ENCODE data around the gene BCAS3. TPM values are rescaled to one million over a fixed set of nuclear protein-coding genes. Genes with fewer than 3 reads are reported as not detected.

The BCAS3 gene
- polyA plus RNA-seq, 6 donors from 2014 or later, result 22.0 to 38.9 (median 24.5) TPM

DNA sequence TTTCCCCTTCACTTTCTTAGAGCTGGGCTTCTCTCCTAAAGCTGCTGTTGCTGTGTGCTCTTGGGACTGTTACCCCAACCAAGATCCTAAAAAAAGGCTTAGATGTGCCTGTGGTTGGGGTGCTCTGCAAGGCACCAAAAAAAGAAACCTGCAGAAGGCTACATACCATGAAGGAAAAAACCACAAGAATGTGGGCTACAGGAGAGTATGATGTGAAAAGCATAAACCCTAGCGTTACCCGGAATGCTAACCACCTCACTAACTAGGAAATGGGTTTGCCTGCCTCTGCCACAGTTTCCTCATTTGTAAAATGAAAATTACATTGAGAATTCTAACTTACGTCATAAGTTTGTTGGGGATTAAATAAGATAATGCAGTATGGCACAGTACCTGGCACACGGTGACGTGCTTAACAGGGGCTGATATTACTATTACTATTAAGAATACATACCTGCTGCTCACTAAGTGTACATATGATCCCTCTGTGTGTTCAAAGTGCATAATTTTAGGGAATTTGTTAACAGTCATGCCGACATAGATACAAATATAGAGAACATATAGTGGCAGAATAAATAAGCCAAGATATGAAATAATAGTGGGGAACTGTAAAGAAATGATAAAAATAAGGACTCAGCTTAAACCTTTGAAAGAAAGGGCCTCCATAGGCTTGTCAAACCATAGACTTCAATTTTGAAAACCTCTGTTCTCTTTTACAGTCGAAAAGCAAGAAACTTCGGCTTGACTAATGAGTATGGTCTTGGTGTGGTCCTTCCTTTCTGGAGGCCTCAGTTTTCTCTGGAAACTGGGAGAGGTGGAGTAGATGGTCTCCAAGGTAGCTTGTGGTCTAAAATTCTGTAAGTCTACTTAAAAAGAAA lies 544.2 kb downstream of the BCAS3 start:
- DNase-seq, result peak; percentile 6
- Mint-ChIP-seq H3K36me3 (peaks cover 0 to 7% of the 10 kb centered on the region in 2 donors), H3K27me3 (no peaks in the 10 kb centered on the region), H3K4me3 (peak overlapping the region in 2 of 8 donors; percentile 18 to 38), H3K27ac (peak overlapping the region in 2 of 6 donors; percentile 10 to 41), H3K9me3 (no peaks in the 10 kb centered on the region), H3K4me1 (peaks cover 19 to 36% (median 29%) of the 10 kb centered on the region in 3 donors)
- ATAC-seq (ENCODE audit: low read depth in 2 of 2), result peak; percentile 51 to 72

DNA sequence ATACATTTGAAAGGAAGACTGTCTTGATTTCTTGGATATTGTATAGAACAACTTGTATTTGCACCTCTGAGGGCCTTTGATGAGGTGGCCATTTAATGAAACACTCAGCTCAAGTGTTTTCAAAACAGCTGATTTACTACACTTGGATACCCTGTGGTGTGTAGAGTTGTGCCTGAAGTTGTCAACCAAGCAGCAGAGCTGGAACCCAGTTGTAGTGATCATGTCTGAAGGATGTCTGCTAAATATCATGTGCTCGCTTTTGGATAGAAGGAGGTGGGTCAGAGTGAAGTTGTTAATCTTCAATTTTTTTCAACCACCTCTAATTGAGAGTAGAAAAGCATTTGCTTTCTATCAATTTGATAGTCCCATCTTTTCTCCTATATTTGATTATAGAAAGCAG lies 546.1 kb downstream of the BCAS3 start:
- DNase-seq (no peak), ATAC-seq (ENCODE audit: low read depth in 2 of 2) (no peak)
- Mint-ChIP-seq H3K4me3 (no peak overlapping the region), H3K4me1 (peaks cover 19 to 29% (median 25%) of the 10 kb centered on the region in 3 donors), H3K36me3 (peaks cover 0 to 7% of the 10 kb centered on the region in 2 donors), H3K9me3 (no peaks in the 10 kb centered on the region), H3K27me3 (no peaks in the 10 kb centered on the region), H3K27ac (peak overlapping the region in 1 of 6 donors; percentile 70)

DNA sequence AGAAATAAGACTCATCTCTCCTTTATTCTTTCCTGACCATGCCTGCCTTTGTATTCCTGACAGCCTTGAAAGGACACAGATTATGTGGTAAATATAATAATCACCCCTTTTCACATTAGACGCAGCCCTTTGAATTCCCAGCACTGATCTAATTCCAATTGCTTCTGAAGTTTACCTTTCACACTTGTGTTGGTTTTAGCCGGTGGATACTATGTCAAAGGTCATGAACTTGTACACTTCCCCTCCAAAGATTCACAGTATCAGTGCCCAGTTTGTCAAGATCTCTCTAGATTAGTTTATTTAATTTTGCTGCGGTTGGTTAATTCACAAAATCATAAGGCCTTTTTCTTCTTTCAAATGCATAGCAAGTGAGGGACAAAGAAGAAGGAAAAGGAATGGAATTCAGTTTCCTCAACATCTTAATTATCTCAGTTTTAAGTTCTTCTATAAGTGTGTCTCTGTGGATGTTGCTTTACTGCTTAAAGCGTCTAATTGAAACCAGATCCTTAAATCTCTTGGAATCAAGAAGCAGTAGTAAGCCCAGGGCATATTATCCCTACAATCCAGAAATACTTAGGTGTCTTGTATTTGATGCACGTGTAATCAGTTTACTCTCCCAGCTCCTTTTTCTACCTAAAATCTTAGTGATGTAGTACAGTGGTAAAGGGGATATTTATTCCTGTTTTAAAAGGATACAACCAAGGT lies 547.7 kb downstream of the BCAS3 start:
- Mint-ChIP-seq H3K4me1 (peaks cover 19 to 25% (median 24%) of the 10 kb centered on the region in 3 donors), H3K9me3 (no peaks in the 10 kb centered on the region), H3K36me3 (peaks cover 0 to 7% of the 10 kb centered on the region in 2 donors), H3K4me3 (no peak overlapping the region), H3K27me3 (no peaks in the 10 kb centered on the region), H3K27ac (peak overlapping the region in 1 of 6 donors; percentile 64)
- DNase-seq (no peak), ATAC-seq (ENCODE audit: low read depth in 2 of 2) (no peak)

DNA sequence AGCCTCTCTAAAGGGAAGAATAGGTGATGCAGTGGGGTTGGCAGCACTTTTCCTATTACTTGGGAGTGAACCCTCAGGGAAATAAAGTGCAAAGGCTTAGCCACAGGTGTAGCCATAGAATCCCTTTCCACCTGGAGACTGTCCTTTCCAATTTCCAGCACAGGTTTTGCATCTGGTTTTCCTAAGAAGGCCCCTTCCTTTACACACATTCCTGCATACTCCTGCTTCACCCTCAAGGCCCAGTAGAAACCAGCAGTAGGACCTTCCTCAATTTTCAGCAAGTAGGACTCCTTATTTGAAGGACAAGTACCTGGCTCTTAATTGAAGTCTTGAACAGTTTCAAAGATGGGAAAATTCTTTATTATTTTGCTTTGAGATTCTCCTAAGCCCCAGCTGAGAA lies 550.2 kb downstream of the BCAS3 start:
- Mint-ChIP-seq H3K36me3 (peaks cover 0 to 7% of the 10 kb centered on the region in 2 donors), H3K4me3 (no peak overlapping the region), H3K9me3 (no peaks in the 10 kb centered on the region), H3K27me3 (no peaks in the 10 kb centered on the region), H3K27ac (peak overlapping the region in 1 of 6 donors; percentile 60), H3K4me1 (peaks cover 0 to 4% (median 3%) of the 10 kb centered on the region in 3 donors)
- DNase-seq, result no peak
- ATAC-seq (ENCODE audit: low read depth in 2 of 2), result no peak

DNA sequence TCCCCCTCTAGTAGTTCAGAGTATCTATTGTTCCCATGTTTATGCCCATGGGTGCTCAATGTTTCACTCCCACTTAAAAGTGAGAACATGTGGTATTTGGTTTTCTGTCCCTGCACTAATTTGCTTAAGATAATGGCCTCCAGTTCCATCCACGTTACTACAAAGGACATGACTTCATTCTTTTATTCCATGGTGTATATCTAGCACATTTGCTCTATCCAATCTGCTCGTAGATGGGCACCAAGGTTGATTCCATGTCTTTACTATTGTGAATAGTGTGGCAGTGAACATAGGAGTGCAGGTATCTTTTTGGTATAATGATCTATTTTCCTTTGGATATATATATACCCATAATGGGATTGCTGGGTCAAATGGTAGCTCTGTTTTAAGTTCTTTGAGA lies 552.8 kb downstream of the BCAS3 start:
- DNase-seq, result no peak
- Mint-ChIP-seq H3K4me3 (no peak overlapping the region), H3K27me3 (no peaks in the 10 kb centered on the region), H3K27ac (no peak overlapping the region), H3K4me1 (peaks cover 0 to 7% (median 4%) of the 10 kb centered on the region in 3 donors), H3K36me3 (peaks cover 0 to 2% of the 10 kb centered on the region in 2 donors), H3K9me3 (no peaks in the 10 kb centered on the region)
- no peak for ATAC-seq (ENCODE audit: low read depth in 2 of 2)

DNA sequence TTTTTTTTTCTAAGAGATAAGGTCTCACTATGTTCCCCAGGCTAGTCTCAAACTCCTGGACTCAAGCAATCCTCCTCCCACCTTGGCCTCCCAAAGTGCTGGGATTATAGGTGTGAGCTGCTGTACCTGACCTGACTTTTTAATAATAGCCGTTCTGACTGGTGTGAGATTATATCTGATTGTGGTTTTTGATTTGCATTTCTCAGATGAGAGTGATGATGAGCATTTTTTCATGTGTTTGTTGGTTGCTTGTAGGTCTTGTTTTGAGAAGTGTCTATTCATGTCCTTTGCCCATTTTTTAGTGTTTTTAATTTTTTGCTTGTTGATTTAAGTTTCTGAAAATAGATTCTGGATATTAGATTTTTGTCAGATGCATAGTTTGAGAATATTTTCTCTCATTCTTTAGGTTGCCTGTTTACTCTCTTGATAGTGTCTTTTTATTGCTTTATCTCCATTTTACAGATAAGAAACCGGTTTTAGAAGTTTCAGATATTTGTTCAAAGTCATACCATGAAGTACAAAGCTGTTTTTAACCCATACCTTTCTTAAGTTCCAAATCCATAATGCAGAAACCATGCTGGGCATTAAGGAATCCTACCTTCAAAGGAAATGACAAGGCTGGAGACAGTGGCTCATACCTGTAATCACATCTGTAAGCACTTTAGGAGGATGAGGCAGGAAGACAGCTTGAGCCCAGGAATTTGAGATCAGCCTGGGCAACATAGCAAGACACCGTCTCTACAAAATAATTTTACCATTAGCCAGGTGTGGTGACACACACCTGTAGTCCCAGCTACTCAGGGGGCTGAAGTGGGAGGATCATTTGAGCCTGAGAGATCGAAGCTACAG lies 553.5 kb downstream of the BCAS3 start:
- H3K9me3 Mint-ChIP-seq, result no peaks in the 10 kb centered on the region
- H3K27ac Mint-ChIP-seq, result no peak overlapping the region
- DNase-seq, result no peak
- peaks cover 0 to under 1% of the 10 kb centered on the region in 2 donors for H3K36me3 Mint-ChIP-seq
- H3K4me1 Mint-ChIP-seq, result peaks cover 0 to 7% (median 4%) of the 10 kb centered on the region in 3 donors
- ATAC-seq (ENCODE audit: low read depth in 2 of 2), result no peak
- no peaks in the 10 kb centered on the region for H3K27me3 Mint-ChIP-seq
- no peak overlapping the region for H3K4me3 Mint-ChIP-seq

DNA sequence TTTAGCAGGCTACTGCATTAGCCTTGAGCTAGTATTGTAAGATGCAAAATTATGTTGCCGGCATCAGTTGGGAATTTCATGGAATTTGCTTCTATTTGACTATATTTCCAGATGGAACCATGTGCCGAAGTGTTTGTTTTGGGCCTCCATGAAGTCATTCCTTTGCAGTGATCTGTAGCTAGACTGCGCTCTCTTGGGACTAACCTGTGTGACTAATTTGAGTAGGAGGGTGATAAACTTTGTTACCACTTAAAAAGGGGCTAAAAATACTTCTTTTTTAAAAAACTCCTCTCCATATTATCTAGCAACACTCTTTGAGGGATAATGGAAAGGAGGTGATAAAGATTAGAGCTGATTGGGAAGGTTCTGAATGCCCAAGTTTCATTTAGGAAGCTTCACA lies 555.2 kb downstream of the BCAS3 start:
- Mint-ChIP-seq H3K4me3 (no peak overlapping the region), H3K36me3 (peaks cover 5 to 8% of the 10 kb centered on the region in 2 donors), H3K27ac (no peak overlapping the region), H3K27me3 (no peaks in the 10 kb centered on the region), H3K4me1 (peaks cover 0 to 7% (median 4%) of the 10 kb centered on the region in 3 donors), H3K9me3 (peaks cover 0 to 6% (median 2%) of the 10 kb centered on the region in 7 donors)
- DNase-seq, result no peak
- no peak for ATAC-seq (ENCODE audit: low read depth in 2 of 2)

DNA sequence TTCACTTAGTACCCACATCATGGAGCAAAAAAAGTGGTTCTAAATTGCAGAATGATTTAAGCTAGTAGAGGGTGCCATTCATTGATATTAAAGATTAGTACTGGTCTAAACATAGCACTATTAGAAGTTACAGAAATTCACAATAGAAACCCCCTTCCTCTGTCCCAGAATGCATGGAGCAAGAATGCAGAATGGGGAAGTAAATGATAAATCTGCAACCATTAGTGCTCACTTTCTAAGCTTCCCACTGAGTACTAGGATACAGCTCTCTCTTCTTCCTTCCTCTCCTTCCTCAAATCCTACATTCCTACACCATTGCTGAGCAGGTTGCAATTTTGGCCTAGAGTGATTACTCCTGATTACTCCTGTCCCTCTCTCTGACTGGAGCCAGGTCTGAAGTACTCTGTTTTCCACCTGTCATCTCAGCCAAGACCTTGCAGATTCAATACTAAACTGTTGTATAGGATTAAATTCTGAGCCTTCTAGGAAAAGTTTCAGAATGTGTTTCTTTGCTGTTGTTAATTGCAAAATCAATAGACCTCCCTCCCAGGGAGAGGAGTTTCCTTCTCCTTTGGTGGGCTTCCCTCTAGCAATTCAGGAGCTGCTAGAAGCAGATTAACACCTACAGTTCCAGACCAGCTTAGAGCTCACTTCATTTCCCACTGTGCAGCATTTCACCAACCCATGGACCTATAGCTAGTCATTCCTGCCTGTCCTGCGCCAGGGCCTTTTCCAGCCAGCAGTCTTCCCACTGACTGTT lies 556.5 kb downstream of the BCAS3 start:
- Mint-ChIP-seq H3K9me3 (peaks cover 0 to 6% (median 2%) of the 10 kb centered on the region in 7 donors), H3K4me3 (no peak overlapping the region), H3K4me1 (peaks cover 0 to 7% (median 4%) of the 10 kb centered on the region in 3 donors), H3K27ac (peak overlapping the region in 1 of 6 donors; percentile 12), H3K36me3 (peaks cover 5 to 8% of the 10 kb centered on the region in 2 donors), H3K27me3 (no peaks in the 10 kb centered on the region)
- no peak for DNase-seq
- ATAC-seq (ENCODE audit: low read depth in 2 of 2), result no peak

DNA sequence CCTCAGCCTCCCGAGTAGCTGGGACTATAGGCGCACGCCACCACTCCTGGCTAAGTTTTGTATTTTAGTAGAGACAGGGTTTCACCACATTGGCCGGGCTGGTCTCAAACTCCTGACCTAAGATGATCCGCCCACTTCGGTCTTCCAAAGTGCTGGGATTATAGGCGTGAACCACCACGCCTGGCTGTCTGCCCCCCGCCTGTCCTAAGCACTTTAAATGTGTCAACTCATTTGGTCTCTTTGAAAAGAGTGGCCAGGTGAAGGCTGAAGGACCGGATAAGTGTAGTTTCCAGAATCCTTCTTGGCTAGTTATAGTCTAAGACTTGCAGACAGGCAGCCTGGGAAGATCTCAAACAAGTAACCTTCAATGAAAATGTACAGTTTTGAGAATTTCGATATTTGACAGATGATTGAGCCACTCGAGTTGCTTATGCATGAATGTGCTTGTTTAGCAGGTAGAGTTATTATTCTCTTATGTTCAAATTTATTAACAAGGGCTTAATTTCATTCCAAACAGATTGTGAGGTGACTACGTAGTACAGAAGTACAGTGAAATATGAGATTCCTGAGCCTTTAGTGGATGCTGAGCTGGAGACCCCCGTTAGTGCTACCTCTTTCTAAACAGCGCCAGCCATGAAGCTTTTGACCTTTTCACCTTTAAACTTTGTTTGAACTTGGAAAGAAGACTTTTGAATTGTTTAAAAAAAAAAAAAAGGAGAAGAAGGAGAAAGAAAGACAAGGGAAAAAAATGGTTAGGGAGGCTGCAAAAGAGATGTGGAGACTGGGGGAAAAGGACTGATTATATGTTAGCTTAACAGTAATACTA lies 557.6 kb downstream of the BCAS3 start:
- Mint-ChIP-seq H3K4me3 (peak overlapping the region in 1 of 8 donors; percentile 42), H3K4me1 (peaks cover 0 to 7% (median 4%) of the 10 kb centered on the region in 3 donors), H3K27ac (no peak overlapping the region), H3K9me3 (peaks cover 0 to 6% (median 2%) of the 10 kb centered on the region in 7 donors), H3K27me3 (no peaks in the 10 kb centered on the region), H3K36me3 (peaks cover 5 to 8% of the 10 kb centered on the region in 2 donors)
- ATAC-seq (ENCODE audit: low read depth in 2 of 2) (no peak), DNase-seq (no peak)

DNA sequence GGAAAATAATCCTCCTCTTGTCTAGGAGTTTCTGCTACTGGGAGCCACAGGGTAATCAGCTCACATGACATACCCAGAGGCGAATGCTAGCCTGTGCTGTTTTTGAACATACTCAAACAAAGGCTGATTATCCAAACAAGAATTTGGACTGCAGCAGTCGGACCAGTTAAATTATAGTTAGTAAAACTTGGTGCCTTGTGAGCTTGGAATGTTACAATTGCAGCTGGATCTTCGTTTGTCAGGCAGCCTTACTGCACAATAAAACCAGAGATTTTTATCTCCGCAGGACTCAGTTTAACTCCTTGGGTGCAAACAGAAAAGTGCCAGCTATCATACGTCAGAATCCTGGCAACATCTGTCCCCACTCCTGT lies 558.2 kb downstream of the BCAS3 start:
- DNase-seq (no peak), ATAC-seq (ENCODE audit: low read depth in 2 of 2) (no peak)
- Mint-ChIP-seq H3K9me3 (peaks cover 0 to 6% (median 2%) of the 10 kb centered on the region in 7 donors), H3K27me3 (no peaks in the 10 kb centered on the region), H3K36me3 (peaks cover 5 to 8% of the 10 kb centered on the region in 2 donors), H3K4me3 (no peak overlapping the region), H3K27ac (no peak overlapping the region), H3K4me1 (peaks cover 0 to 7% (median 4%) of the 10 kb centered on the region in 3 donors)

DNA sequence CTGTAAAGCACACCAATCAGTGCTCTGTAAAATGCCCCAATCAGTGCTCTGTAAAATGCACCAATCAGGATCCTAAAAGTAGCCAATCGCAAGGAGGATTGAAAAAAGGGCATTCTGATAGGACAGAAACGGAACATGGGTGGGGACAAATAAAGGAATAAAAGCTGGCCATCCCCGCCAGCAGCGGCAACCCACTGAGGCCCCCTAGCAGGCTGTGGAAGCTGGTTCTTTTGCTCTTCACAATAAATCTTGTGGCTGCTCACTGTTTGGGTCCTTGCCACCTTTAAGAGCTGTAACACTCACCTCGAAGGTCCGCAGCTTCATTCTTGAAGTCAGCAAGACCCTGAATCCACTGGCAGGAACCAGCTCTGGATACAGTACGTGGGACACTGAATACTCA lies 559.6 kb downstream of the BCAS3 start:
- ATAC-seq (ENCODE audit: low read depth in 2 of 2) (no peak), DNase-seq (no peak)
- H3K27me3 Mint-ChIP-seq, result no peaks in the 10 kb centered on the region
- peaks cover 5 to 8% of the 10 kb centered on the region in 2 donors for H3K36me3 Mint-ChIP-seq
- H3K4me3 Mint-ChIP-seq, result no peak overlapping the region
- peak overlapping the region in 1 of 6 donors; percentile 33 for H3K27ac Mint-ChIP-seq
- H3K9me3 Mint-ChIP-seq, result peaks cover 0 to 6% (median 2%) of the 10 kb centered on the region in 7 donors
- peaks cover 0 to 4% (median 4%) of the 10 kb centered on the region in 3 donors for H3K4me1 Mint-ChIP-seq

DNA sequence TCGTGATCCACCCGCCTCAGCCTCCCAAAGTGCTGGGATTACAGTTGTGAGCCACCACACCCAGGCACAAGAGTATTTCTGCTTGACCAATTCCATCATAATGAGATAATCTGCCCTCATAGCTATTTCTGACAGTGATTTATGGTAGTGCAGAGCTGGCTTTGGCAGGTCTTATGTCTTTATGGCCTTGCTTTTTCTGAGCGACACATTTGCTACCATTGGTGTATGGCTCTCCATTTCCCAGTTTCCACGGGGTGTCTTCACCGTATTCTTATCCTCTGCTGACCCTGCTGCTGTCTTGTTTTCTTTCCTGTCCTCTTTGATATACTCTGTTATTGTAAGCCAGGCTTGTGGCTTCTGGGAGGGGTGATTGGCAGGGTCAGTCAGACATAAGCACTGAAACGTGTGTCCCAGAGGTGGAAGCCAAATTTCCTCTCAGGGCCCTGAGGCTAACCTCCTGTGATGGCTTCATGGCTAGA lies 560.8 kb downstream of the BCAS3 start:
- Mint-ChIP-seq H3K27ac (no peak overlapping the region), H3K36me3 (peaks cover 5 to 8% of the 10 kb centered on the region in 2 donors), H3K27me3 (no peaks in the 10 kb centered on the region), H3K9me3 (peaks cover 0 to 7% (median 4%) of the 10 kb centered on the region in 7 donors), H3K4me3 (no peak overlapping the region), H3K4me1 (peaks cover 0 to 4% (median 4%) of the 10 kb centered on the region in 3 donors)
- ATAC-seq (ENCODE audit: low read depth in 2 of 2), result no peak
- DNase-seq, result no peak
